Mucosa of stomach (tissue), 1 donor: ENCODE measurements around the gene B9D1.
A peak's percentile ranks its signal among the peaks of the same experiment; 100 is the strongest.

Source experiments
- H3K27me3 ChIP-seq: one replicate; pipeline ENCODE4 v1.7.0; 2013; ENCODE audit warnings: mild to moderate bottlenecking, low read length; ENCODE audit not compliant: control insufficient read depth, insufficient read depth
- H3K36me3 ChIP-seq: one replicate; pipeline ENCODE4 v1.7.0; 2013; ENCODE audit warnings: low read length; ENCODE audit not compliant: control insufficient read depth, insufficient read depth
- H3K4me1 ChIP-seq: one replicate; pipeline ENCODE4 v1.7.0; 2013; ENCODE audit warnings: mild to moderate bottlenecking, low read length; ENCODE audit not compliant: control insufficient read depth, insufficient read depth
- H3K4me3 ChIP-seq: one replicate; pipeline ENCODE4 v1.7.0; 2013; ENCODE audit warnings: low read length
- H3K9ac ChIP-seq: one replicate; pipeline ENCODE4 v1.7.0; 2013; ENCODE audit warnings: mild to moderate bottlenecking, low read length, moderate library complexity
- H3K9me3 ChIP-seq: one replicate; pipeline ENCODE4 v1.7.0; 2013; ENCODE audit warnings: mild to moderate bottlenecking, low read length, moderate library complexity; ENCODE audit not compliant: control insufficient read depth
- donor health status: Pancreatic carcinoma.

B9D1 gene

GRCh38 chr17:19379361-19380065 lies 17.0 kb upstream of the B9D1 start:
- Histone ChIP-seq H3K4me1 (peaks cover 29% of the 10 kb centered on the region), H3K36me3 (peaks cover 21% of the 10 kb centered on the region), H3K4me3 (peak overlapping the region; percentile 74), H3K27me3 (no peaks in the 10 kb centered on the region), H3K9ac (peak overlapping the region; percentile 81), H3K9me3 (no peaks in the 10 kb centered on the region)

GRCh38 chr17:19378416-19379360 lies 16.2 kb upstream of the B9D1 start, which contains the start of gene MAPK7:
Gene MAPK7 (plus strand): TSS chr17:19378498. CDS start chr17:19378901, 403 bp downstream.
- no peaks in the 10 kb centered on the region for H3K27me3 ChIP-seq
- H3K36me3 ChIP-seq: peaks cover 21% of the 10 kb centered on the region
- peak within 1 kb of the TSS; percentile 81 for H3K9ac ChIP-seq
- no peaks in the 10 kb centered on the region for H3K9me3 ChIP-seq
- H3K4me3 ChIP-seq: peak within 1 kb of the TSS; percentile 74
- H3K4me1 ChIP-seq: peaks cover 21% of the 10 kb centered on the region

GRCh38 chr17:19377602-19378415 lies 15.3 kb upstream of the B9D1 start:
- no peaks in the 10 kb centered on the region for H3K27me3 ChIP-seq
- peaks cover 18% of the 10 kb centered on the region for H3K36me3 ChIP-seq
- peaks cover 18% of the 10 kb centered on the region for H3K4me1 ChIP-seq

GRCh38 chr17:19376811-19377210 lies 14.3 kb upstream of the B9D1 start:
- H3K9me3 ChIP-seq: no peaks in the 10 kb centered on the region
- peak overlapping the region; percentile 64 for H3K4me3 ChIP-seq
- peaks cover 16% of the 10 kb centered on the region for H3K36me3 ChIP-seq
- H3K4me1 ChIP-seq: peaks cover 18% of the 10 kb centered on the region
- H3K27me3 ChIP-seq: no peaks in the 10 kb centered on the region
- peak overlapping the region; percentile 81 for H3K9ac ChIP-seq

More at GRCh38 chr17:19377602-19378415, 15.3 kb upstream of the B9D1 start:
- Histone ChIP-seq H3K9me3 (no peaks in the 10 kb centered on the region), H3K9ac (peak overlapping the region; percentile 81), H3K4me3 (peak overlapping the region; percentile 74)

- Histone ChIP-seq H3K27me3 (no peaks in the 10 kb centered on the region), H3K9ac (no peak overlapping the region), H3K9me3 (no peaks in the 10 kb centered on the region), H3K4me1 (peaks cover 18% of the 10 kb centered on the region), H3K4me3 (no peak overlapping the region), H3K36me3 (peaks cover 8% of the 10 kb centered on the region)
These were observed 13.2 kb upstream of the B9D1 start for GRCh38 chr17:19375732-19376131.

GRCh38 chr17:19374136-19374535 lies 11.6 kb upstream of the B9D1 start:
- Histone ChIP-seq H3K4me3 (no peak overlapping the region), H3K9ac (no peak overlapping the region), H3K27me3 (no peaks in the 10 kb centered on the region), H3K4me1 (peaks cover 11% of the 10 kb centered on the region), H3K36me3 (no peaks in the 10 kb centered on the region), H3K9me3 (no peaks in the 10 kb centered on the region)

- no peaks in the 10 kb centered on the region for H3K36me3 ChIP-seq
- H3K9me3 ChIP-seq: no peaks in the 10 kb centered on the region
- H3K4me3 ChIP-seq: no peak overlapping the region
- H3K9ac ChIP-seq: no peak overlapping the region
- H3K27me3 ChIP-seq: no peaks in the 10 kb centered on the region
- peaks cover 6% of the 10 kb centered on the region for H3K4me1 ChIP-seq
These were observed 10.5 kb upstream of the B9D1 start for GRCh38 chr17:19372866-19373504.

GRCh38 chr17:19372439-19372838 lies 9.9 kb upstream of the B9D1 start:
- H3K9ac ChIP-seq: no peak overlapping the region
- H3K9me3 ChIP-seq: no peaks in the 10 kb centered on the region
- H3K4me1 ChIP-seq: peaks cover 6% of the 10 kb centered on the region
- H3K4me3 ChIP-seq: no peak overlapping the region
- no peaks in the 10 kb centered on the region for H3K36me3 ChIP-seq
- H3K27me3 ChIP-seq: no peaks in the 10 kb centered on the region

GRCh38 chr17:19372011-19372370 lies 9.5 kb upstream of the B9D1 start:
- Histone ChIP-seq H3K9ac (no peak overlapping the region), H3K9me3 (no peaks in the 10 kb centered on the region), H3K27me3 (no peaks in the 10 kb centered on the region), H3K4me3 (no peak overlapping the region), H3K36me3 (no peaks in the 10 kb centered on the region), H3K4me1 (peaks cover 3% of the 10 kb centered on the region)

- no peaks in the 10 kb centered on the region for H3K4me1 ChIP-seq
- no peak overlapping the region for H3K4me3 ChIP-seq
- no peaks in the 10 kb centered on the region for H3K9me3 ChIP-seq
- no peak overlapping the region for H3K9ac ChIP-seq
- H3K27me3 ChIP-seq: no peaks in the 10 kb centered on the region
- no peaks in the 10 kb centered on the region for H3K36me3 ChIP-seq
These were observed 8.9 kb upstream of the B9D1 start for GRCh38 chr17:19371259-19372010.

- no peaks in the 10 kb centered on the region for H3K36me3 ChIP-seq
- H3K4me1 ChIP-seq: no peaks in the 10 kb centered on the region
- no peak overlapping the region for H3K9ac ChIP-seq
- H3K27me3 ChIP-seq: no peaks in the 10 kb centered on the region
- H3K9me3 ChIP-seq: no peaks in the 10 kb centered on the region
- H3K4me3 ChIP-seq: no peak overlapping the region
These were observed 8.0 kb upstream of the B9D1 start for GRCh38 chr17:19370493-19370960.
